ENCODE data around the gene SKA3. TPM values are rescaled to one million over a fixed set of nuclear protein-coding genes. Genes with fewer than 3 reads are reported as not detected.

Gene SKA3
- 14.3 to 17.2 TPM (median 16.0 TPM) in 5 replicates for total RNA-seq (2022; extraction: Qiagen RNA extraction)

DNA sequence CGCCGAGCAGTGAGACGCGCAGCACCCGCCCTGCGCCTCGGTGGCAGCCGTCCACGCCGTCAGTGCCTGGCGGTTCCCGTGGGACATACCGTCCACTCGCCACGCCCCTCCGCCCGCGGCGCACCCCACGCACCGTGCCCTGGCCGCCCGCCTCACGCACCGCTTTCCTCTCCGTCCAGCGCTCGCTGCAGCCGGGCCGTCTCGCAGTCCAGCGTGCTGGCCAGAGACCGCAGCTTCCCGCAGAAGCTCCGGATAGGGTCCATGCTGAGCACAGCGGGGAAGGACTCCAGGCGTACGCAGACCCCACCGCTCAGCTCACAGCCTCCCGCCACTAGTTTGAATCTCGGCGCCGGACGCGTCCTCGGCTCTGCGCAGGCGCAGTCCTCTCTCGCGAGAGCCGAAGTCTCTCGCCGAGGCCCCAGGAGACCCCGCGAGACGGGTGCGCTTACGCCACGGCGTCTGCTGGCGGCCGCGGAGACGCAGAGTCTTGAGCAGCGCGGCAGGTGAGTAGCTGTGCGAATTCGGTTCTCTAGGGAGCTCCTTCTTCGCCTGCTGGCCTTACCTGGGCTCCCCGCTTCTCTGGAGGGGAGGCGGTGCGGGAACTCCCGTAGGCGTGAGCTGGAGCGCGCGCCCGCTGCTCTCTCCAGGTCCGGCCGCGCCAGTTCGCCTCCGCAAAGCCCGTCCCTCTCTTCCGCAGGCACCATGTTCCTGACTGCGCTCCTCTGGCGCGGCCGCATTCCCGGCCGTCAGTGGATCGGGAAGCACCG is at the start of gene SKA3, which contains the start of gene MRPL57:
TSS of gene SKA3 (minus strand) at position 338 of the 767 bp plus-strand sequence. CDS start at position 263, 75 bp downstream.
TSS of gene MRPL57 (plus strand) at position 444 of the 767 bp plus-strand sequence. CDS start at position 703, 259 bp downstream.

Other genes with a start within 250 kb of the SKA3 start
- gene LATS2, start 115.0 kb downstream of the SKA3 start, total RNA-seq (2022; extraction: Qiagen RNA extraction): 10.1 to 15.0 TPM (median 13.5 TPM) in 5 replicates
- 127 to 183 TPM (median 152 TPM) in 5 replicates for gene SAP18, start 36.4 kb downstream of the SKA3 start, total RNA-seq (2022; extraction: Qiagen RNA extraction)
- gene MRPL57, start 106 bp upstream of the SKA3 start, total RNA-seq (2022; extraction: Qiagen RNA extraction): 19.3 to 26.4 TPM (median 22.9 TPM) in 5 replicates

All from A549 treated with dexamethasone at 1 μM for 4 hours (cell line).